HG03558 (cell line): ENCODE measurements around the gene TAF11L8.
"Not testable (repeated sequence)": the region's sequence is repeated elsewhere in the genome, so short reads cannot be mapped to it uniquely, and the experiment has no call there.

Experiments used
- ATAC-seq: cut with Tn5 transposase; IDR thresholded peaks from one replicate; pipeline ENCODE4 v1.9.1; 2021; ENCODE audit warnings: moderate number of reproducible peaks; ENCODE audit not compliant: unreplicated experiment; ENCODE audit errors: extremely low read depth

The TAF11L8 gene

GRCh38 chr5:17590860-17591259, at the start of gene TAF11L8:
Gene TAF11L8, minus strand, starts transcription at chr5:17590960.
- ATAC-seq = not testable (repeated sequence)

- no peak for ATAC-seq
These were observed 43.4 kb upstream of the TAF11L8 start, which contains the start of gene TAF11L14 for GRCh38 chr5:17634160-17634559. Gene TAF11L14, plus strand, starts transcription at chr5:17634460.

GRCh38 chr5:17631788-17632187, 41.0 kb upstream of the TAF11L8 start, which contains the start of gene TAF11L13:
Gene TAF11L13, plus strand, starts transcription at chr5:17632088.
- not testable (repeated sequence) for ATAC-seq

- ATAC-seq = no peak
These were observed 34.9 kb upstream of the TAF11L8 start for GRCh38 chr5:17625686-17626085.

GRCh38 chr5:17620627-17621026, 29.9 kb upstream of the TAF11L8 start:
- ATAC-seq = no peak

GRCh38 chr5:17619354-17619753, 28.6 kb upstream of the TAF11L8 start:
- ATAC-seq = no peak

- ATAC-seq = no peak
These were observed 24.3 kb upstream of the TAF11L8 start for GRCh38 chr5:17614872-17615605.

- ATAC-seq = not testable (repeated sequence)
These were observed 19.3 kb upstream of the TAF11L8 start, which contains the start of gene TAF11L12 for GRCh38 chr5:17610092-17610491. Gene TAF11L12, plus strand, starts transcription at chr5:17610392.

- ATAC-seq = not testable (repeated sequence)
These were observed 16.7 kb upstream of the TAF11L8 start for GRCh38 chr5:17607461-17607860.

- ATAC-seq = no peak
These were observed 14.2 kb upstream of the TAF11L8 start for GRCh38 chr5:17604951-17605350.

GRCh38 chr5:17603880-17604279, 13.1 kb upstream of the TAF11L8 start, which contains the start of gene TAF11L11:
Gene TAF11L11, plus strand, starts transcription at chr5:17604183.
- ATAC-seq = not testable (repeated sequence)

- not testable (repeated sequence) for ATAC-seq
These were observed 7.0 kb upstream of the TAF11L8 start, which contains the start of gene TAF11L10 for GRCh38 chr5:17597728-17598127. Gene TAF11L10, minus strand, starts transcription at chr5:17597828.

- not testable (repeated sequence) for ATAC-seq
These were observed 3.5 kb upstream of the TAF11L8 start, which contains the start of gene TAF11L9 for GRCh38 chr5:17594255-17594654. Gene TAF11L9, minus strand, starts transcription at chr5:17594394.

GRCh38 chr5:17585658-17586057, 5.1 kb downstream of the TAF11L8 start, which contains the start of gene TAF11L7:
Gene TAF11L7, minus strand, starts transcription at chr5:17585758.
- not testable (repeated sequence) for ATAC-seq
